Activated gamma-delta T cell treated with Interleukin-2 at 50 U/mL for 16 hours (primary cell): ENCODE measurements around the gene PDZD2.
"Not testable (repeated sequence)": the region's sequence is repeated elsewhere in the genome, so short reads cannot be mapped to it uniquely, and the experiment has no call there.

Experiments
- DNase-seq: peaks from one replicate; pipeline ENCODE4 v3.0.0-alpha.2; 2020

Gene PDZD2

GRCh38 chr5:31638748-31639418 is at the start of gene PDZD2:
PDZD2 (plus strand) TSS chr5:31639131.
- DNase-seq, result peak; percentile 49

GRCh38 chr5:31593665-31594064 is 45.3 kb upstream of the PDZD2 start:
- no peak for DNase-seq

- DNase-seq, result no peak
These were observed 42.6 kb upstream of the PDZD2 start for GRCh38 chr5:31596354-31596753.

- no peak for DNase-seq
These were observed 40.0 kb upstream of the PDZD2 start for GRCh38 chr5:31598640-31599611.

- not testable (repeated sequence) for DNase-seq
These were observed 36.6 kb upstream of the PDZD2 start for GRCh38 chr5:31602305-31602704.

GRCh38 chr5:31604240-31604639 is 34.7 kb upstream of the PDZD2 start:
- DNase-seq, result no peak

- no peak for DNase-seq
These were observed 34.3 kb upstream of the PDZD2 start for GRCh38 chr5:31604644-31605043.

- no peak for DNase-seq
These were observed 33.0 kb upstream of the PDZD2 start for GRCh38 chr5:31605920-31606319.

- DNase-seq, result no peak
These were observed 31.4 kb upstream of the PDZD2 start for GRCh38 chr5:31607546-31607945.

GRCh38 chr5:31611002-31611401 is 27.9 kb upstream of the PDZD2 start:
- no peak for DNase-seq

GRCh38 chr5:31613651-31614050 is 25.3 kb upstream of the PDZD2 start:
- no peak for DNase-seq

GRCh38 chr5:31614151-31615020 is 24.5 kb upstream of the PDZD2 start:
- no peak for DNase-seq

- no peak for DNase-seq
These were observed 21.1 kb upstream of the PDZD2 start for GRCh38 chr5:31617867-31618266.

GRCh38 chr5:31620026-31620425 is 18.9 kb upstream of the PDZD2 start:
- no peak for DNase-seq

GRCh38 chr5:31623249-31623648 is 15.7 kb upstream of the PDZD2 start:
- DNase-seq, result no peak

GRCh38 chr5:31625394-31625793 is 13.5 kb upstream of the PDZD2 start:
- no peak for DNase-seq

GRCh38 chr5:31626156-31626555 is 12.8 kb upstream of the PDZD2 start:
- DNase-seq, result no peak

GRCh38 chr5:31626604-31627234 is 12.2 kb upstream of the PDZD2 start:
- DNase-seq, result no peak

GRCh38 chr5:31630931-31631330 is 8.0 kb upstream of the PDZD2 start:
- DNase-seq, result no peak

- no peak for DNase-seq
These were observed 6.5 kb upstream of the PDZD2 start for GRCh38 chr5:31632460-31632859.

GRCh38 chr5:31635446-31635845 is 3.5 kb upstream of the PDZD2 start:
- no peak for DNase-seq

- DNase-seq, result no peak
These were observed 1.1 kb upstream of the PDZD2 start for GRCh38 chr5:31637851-31638250.

GRCh38 chr5:31638345-31638744 is 586 bp upstream of the PDZD2 start:
- DNase-seq, result no peak
